Cardiac fibroblast (primary cell): ENCODE data around the gene S1PR1.
A peak's percentile ranks its signal among the peaks of the same experiment; 100 is the strongest.

Experiments
- DNase-seq, 2 donors: peaks; one replicate each; pipeline versions ENCODE4 v3.0.0 to v3.0.0-alpha.2; 2010; ENCODE audit warnings: low read depth in 2 of 2
- H3K4me3 ChIP-seq, 2 donors: replicated peaks in 1 of 2; 1 replicate in 1 of 2; 2 replicates in 1 of 2; pipeline ENCODE4 v1.5.1; 2011; ENCODE audit warnings: low read depth in 2 of 2, low read length in 2 of 2, mild to moderate bottlenecking in 2 of 2, moderate library complexity in 1 of 2
- CTCF ChIP-seq: IDR thresholded peaks from one replicate; pipeline ENCODE4 v1.5.1; 2011; ENCODE audit warnings: low read depth, mild to moderate bottlenecking, low read length, inconsistent platforms

Gene S1PR1

GRCh38 chr1:101194746-101195145 is 42.1 kb upstream of the S1PR1 start:
- H3K4me3 ChIP-seq = no peak overlapping the region
- no peak for TF ChIP-seq CTCF
- no peak for DNase-seq

GRCh38 chr1:101196668-101197067 is 40.2 kb upstream of the S1PR1 start:
- TF ChIP-seq CTCF = no peak

GRCh38 chr1:101198842-101199636 is 37.8 kb upstream of the S1PR1 start:
- no peak for TF ChIP-seq CTCF
- no peak overlapping the region for H3K4me3 ChIP-seq
- no peak for DNase-seq

More at GRCh38 chr1:101196668-101197067, 40.2 kb upstream of the S1PR1 start:
- DNase-seq = no peak
- H3K4me3 ChIP-seq = no peak overlapping the region

- DNase-seq = no peak
- H3K4me3 ChIP-seq = no peak overlapping the region
- no peak for TF ChIP-seq CTCF
Observed at GRCh38 chr1:101199637-101199982, 37.2 kb upstream of the S1PR1 start.

GRCh38 chr1:101200513-101200912 is 36.3 kb upstream of the S1PR1 start:
- no peak overlapping the region for H3K4me3 ChIP-seq
- no peak for TF ChIP-seq CTCF
- peak; percentile 83 to 95 for DNase-seq

- peak; percentile 52 to 58 for DNase-seq
- no peak for TF ChIP-seq CTCF
- no peak overlapping the region for H3K4me3 ChIP-seq
Observed at GRCh38 chr1:101203820-101204540, 32.8 kb upstream of the S1PR1 start.
